SK-N-SH (cell line): ENCODE measurements around the gene PSMD8. TPM values are rescaled to one million over a fixed set of nuclear protein-coding genes. Genes with fewer than 3 reads are reported as not detected.

Experiments used
- CTCF ChIA-PET: fragments of 300-600, 350-600 bp; formaldehyde crosslinking; extraction: SDS; loops from one replicate; lab custom pipeline; 2021; lab: Yijun Ruan, JAX
- POLR2A ChIA-PET: fragments of 350-600 bp; sonication (Branson Sonifier 250); formaldehyde crosslinking; extraction: SDS; loops from one replicate; lab custom pipeline; 2020; ENCODE audit warnings: antibody characterized with exemption, inconsistent platforms; lab: Yijun Ruan, JAX
- DNase-seq: peaks from one replicate; pipeline ENCODE4 v3.0.0; 2012
- H2AFZ ChIP-seq: fragments of 200-600 bp; sonication (generic); 2 replicates; pipeline ENCODE4 v1.8.1; 2016; ENCODE audit warnings: antibody characterized with exemption, mild to moderate bottlenecking, low read depth
- H3F3A ChIP-seq: fragments of 200-600 bp; sonication (generic); replicated peaks from 2 replicates; pipeline ENCODE3; 2016; ENCODE audit warnings: antibody characterized with exemption, mild to moderate bottlenecking; ENCODE audit not compliant: insufficient read depth
- H3K27ac ChIP-seq, 2 experiments: fragments of 200-500 bp in 1 of 2; fragments of 200-600 bp in 1 of 2; sonication (Bioruptor generic) in 1 of 2; sonication (generic), shearing (Covaris generic) in 1 of 2; 2 replicates each; pipeline versions ENCODE4 v1.5.1 to v1.6.1; 2014 to 2016; ENCODE audit warnings: low read depth in 2 of 2, inconsistent platforms in 1 of 2, low read length in 1 of 2, mild to moderate bottlenecking in 1 of 2, mixed read lengths in 1 of 2
- H3K27me3 ChIP-seq: fragments of 200-600 bp; sonication (generic), shearing (Covaris generic); 2 replicates; pipeline ENCODE4 v1.6.1; 2016; ENCODE audit warnings: mixed run types; ENCODE audit not compliant: insufficient read depth
- H3K36me3 ChIP-seq, 2 experiments: fragments of 200-500 bp in 1 of 2; fragments of 200-600 bp in 1 of 2; sonication (Bioruptor generic) in 1 of 2; sonication (generic) in 1 of 2; replicated peaks in 1 of 2; 2 replicates each; pipeline versions ENCODE3 to v1.5.1; 2014 to 2016; ENCODE audit warnings: low read length in 1 of 2, mild to moderate bottlenecking in 1 of 2; ENCODE audit not compliant: insufficient read depth in 2 of 2, control insufficient read depth in 1 of 2
- H3K4me1 ChIP-seq, 2 experiments: fragments of 200-500 bp in 1 of 2; fragments of 200-600 bp in 1 of 2; sonication (Bioruptor generic) in 1 of 2; sonication (generic), shearing (Covaris generic) in 1 of 2; 2 replicates each; pipeline versions ENCODE4 v1.5.1 to v1.6.1; 2014 to 2016; ENCODE audit warnings: low read depth in 1 of 2, low read length in 1 of 2, mixed run types in 1 of 2; ENCODE audit not compliant: insufficient read depth in 2 of 2, control insufficient read depth in 1 of 2
- H3K4me2 ChIP-seq: fragments of 200-600 bp; sonication (generic), shearing (Covaris generic); 2 replicates; pipeline ENCODE4 v1.6.1; 2017; ENCODE audit warnings: mixed run types
- H3K4me3 ChIP-seq, 2 experiments: fragments of 200-500 bp in 1 of 2; fragments of 200-600 bp in 1 of 2; sonication (Bioruptor generic) in 1 of 2; sonication (generic), shearing (Covaris generic) in 1 of 2; 2 replicates each; pipeline versions ENCODE4 v1.5.1 to v1.8.1; 2014 to 2016; ENCODE audit warnings: low read depth in 2 of 2, inconsistent platforms in 1 of 2, low read length in 1 of 2, mild to moderate bottlenecking in 1 of 2, mixed read lengths in 1 of 2, moderate library complexity in 1 of 2
- H3K79me2 ChIP-seq: fragments of 200-600 bp; sonication (generic); 2 replicates; pipeline ENCODE4 v1.8.1; 2017; ENCODE audit warnings: mild to moderate bottlenecking; ENCODE audit not compliant: insufficient read depth
- H3K9ac ChIP-seq: fragments of 200-600 bp; sonication (generic); 2 replicates; pipeline ENCODE4 v1.6.1; 2017; ENCODE audit warnings: mixed run types
- H3K9me2 ChIP-seq: fragments of 200-600 bp; sonication (generic); 2 replicates; pipeline ENCODE4 v1.6.1; 2017; ENCODE audit warnings: mixed run types
- H3K9me3 ChIP-seq: fragments of 200-600 bp; sonication (generic); 2 replicates; pipeline ENCODE4 v1.6.1; 2017; ENCODE audit warnings: mixed run types, mild to moderate bottlenecking, moderate library complexity
- H4K20me1 ChIP-seq: fragments of 200-600 bp; sonication (generic); 2 replicates; pipeline ENCODE4 v1.6.1; 2017; ENCODE audit warnings: mild to moderate bottlenecking, mixed run types; ENCODE audit not compliant: insufficient read depth
- ELF1 ChIP-seq: IDR thresholded peaks from 2 replicates; pipeline ENCODE4 v1.4.0; 2012
- FOSL2 ChIP-seq: IDR thresholded peaks from 2 replicates; pipeline ENCODE4 v1.4.0; 2012; ENCODE audit warnings: low read depth, mild to moderate bottlenecking, moderate library complexity, borderline replicate concordance
- JUND ChIP-seq: IDR thresholded peaks from 2 replicates; pipeline ENCODE4 v1.4.0; 2012
- MEF2A ChIP-seq: IDR thresholded peaks from 2 replicates; pipeline ENCODE4 v1.4.0; 2012; ENCODE audit warnings: low read depth, borderline replicate concordance
- MXI1 ChIP-seq: IDR thresholded peaks from 2 replicates; pipeline ENCODE4 v1.6.1; 2012; ENCODE audit warnings: mild to moderate bottlenecking, low read depth, low read length, improper control_type of control experiment
- WGBS: methylation state at CpG from one replicate; pipeline ENCODE4 v1.1.6; 2017; ENCODE audit warnings: low lambda C conversion rate; 5-methylcytosine and 5-hydroxymethylcytosine counted together
- polyA plus RNA-seq, 3 experiments: library from polyadenylated mRNA; depleted of rRNA; stranded (reverse); fragments of >200 nt; gene quantifications; 2 replicates each; pipeline ENCODE4 v1.2.3, GENCODE V29; 2012
- TF ChIP-seq, protein P1 (sequence below): IDR thresholded peaks from 2 replicates; pipeline ENCODE4 v1.4.0; 2012; ENCODE audit warnings: low read depth, borderline replicate concordance
- TF ChIP-seq, protein P2 (sequence below): fragments of 150-350 bp; IDR thresholded peaks from 2 replicates; pipeline ENCODE4 v1.6.1; 2016; ENCODE audit warnings: mild to moderate bottlenecking, low read depth, low read length
- TF ChIP-seq, protein P3 (sequence below): fragments of 200-600 bp; sonication (generic); IDR thresholded peaks from 2 replicates; pipeline ENCODE4 v1.6.1; 2017; ENCODE audit warnings: antibody characterized with exemption, mild to moderate bottlenecking, moderate library complexity
- TF ChIP-seq, protein P4 (sequence below): IDR thresholded peaks from 2 replicates; pipeline ENCODE4 v1.4.0; 2012; ENCODE audit warnings: low read depth
- TF ChIP-seq, protein P5 (sequence below): IDR thresholded peaks from 2 replicates; pipeline ENCODE4 v1.6.1; 2012; ENCODE audit warnings: mild to moderate bottlenecking, low read depth, low read length, moderate library complexity

PSMD8 gene
- polyA plus RNA-seq, 1 of the 3 experiments (the other 2 are of a cell fraction) = 400 TPM

DNA sequence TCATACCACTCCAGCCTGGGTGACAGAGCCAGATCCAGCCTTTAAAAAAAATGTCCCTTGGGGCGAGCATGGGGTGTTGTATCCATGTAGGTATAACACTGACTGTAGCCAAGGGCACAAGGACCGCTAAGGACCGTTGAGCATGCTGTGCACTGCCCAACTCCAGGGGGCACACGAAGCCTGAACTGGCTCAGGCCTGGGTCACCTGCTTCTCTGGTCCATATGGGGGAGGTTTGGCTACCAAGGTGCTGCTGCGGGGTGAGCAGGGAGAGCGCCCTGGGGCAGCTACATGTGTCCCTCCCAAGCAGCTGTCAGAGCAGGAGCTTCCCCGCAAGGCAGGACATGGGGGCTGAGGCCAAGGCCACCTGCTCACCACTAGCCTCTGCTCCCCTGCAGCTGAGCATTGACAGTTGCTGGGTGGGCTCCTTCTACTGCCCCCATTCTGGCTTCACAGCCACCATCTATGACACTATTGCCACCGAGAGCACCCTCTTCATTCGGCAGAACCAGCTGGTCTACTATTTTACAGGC is 22.4 kb upstream of the PSMD8 start:
- CTCF ChIA-PET = interaction anchor here (0.6 to 2.4 kb wide), 3 partner anchors 16 to 1752 kb away, joined by 3 to 10 read pairs (median 3); partner anchors contain the start of genes CATSPERG and PSMD8
- TF ChIP-seq, protein P1, sequence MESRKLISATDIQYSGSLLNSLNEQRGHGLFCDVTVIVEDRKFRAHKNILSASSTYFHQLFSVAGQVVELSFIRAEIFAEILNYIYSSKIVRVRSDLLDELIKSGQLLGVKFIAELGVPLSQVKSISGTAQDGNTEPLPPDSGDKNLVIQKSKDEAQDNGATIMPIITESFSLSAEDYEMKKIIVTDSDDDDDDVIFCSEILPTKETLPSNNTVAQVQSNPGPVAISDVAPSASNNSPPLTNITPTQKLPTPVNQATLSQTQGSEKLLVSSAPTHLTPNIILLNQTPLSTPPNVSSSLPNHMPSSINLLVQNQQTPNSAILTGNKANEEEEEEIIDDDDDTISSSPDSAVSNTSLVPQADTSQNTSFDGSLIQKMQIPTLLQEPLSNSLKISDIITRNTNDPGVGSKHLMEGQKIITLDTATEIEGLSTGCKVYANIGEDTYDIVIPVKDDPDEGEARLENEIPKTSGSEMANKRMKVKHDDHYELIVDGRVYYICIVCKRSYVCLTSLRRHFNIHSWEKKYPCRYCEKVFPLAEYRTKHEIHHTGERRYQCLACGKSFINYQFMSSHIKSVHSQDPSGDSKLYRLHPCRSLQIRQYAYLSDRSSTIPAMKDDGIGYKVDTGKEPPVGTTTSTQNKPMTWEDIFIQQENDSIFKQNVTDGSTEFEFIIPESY = no peak
- TF ChIP-seq, protein P2, sequence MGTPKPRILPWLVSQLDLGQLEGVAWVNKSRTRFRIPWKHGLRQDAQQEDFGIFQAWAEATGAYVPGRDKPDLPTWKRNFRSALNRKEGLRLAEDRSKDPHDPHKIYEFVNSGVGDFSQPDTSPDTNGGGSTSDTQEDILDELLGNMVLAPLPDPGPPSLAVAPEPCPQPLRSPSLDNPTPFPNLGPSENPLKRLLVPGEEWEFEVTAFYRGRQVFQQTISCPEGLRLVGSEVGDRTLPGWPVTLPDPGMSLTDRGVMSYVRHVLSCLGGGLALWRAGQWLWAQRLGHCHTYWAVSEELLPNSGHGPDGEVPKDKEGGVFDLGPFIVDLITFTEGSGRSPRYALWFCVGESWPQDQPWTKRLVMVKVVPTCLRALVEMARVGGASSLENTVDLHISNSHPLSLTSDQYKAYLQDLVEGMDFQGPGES = no peak
- TF ChIP-seq ELF1 = no peak
- no peak for TF ChIP-seq MEF2A
- no peak for TF ChIP-seq FOSL2
- no peak for TF ChIP-seq MXI1
- TF ChIP-seq, protein P3, sequence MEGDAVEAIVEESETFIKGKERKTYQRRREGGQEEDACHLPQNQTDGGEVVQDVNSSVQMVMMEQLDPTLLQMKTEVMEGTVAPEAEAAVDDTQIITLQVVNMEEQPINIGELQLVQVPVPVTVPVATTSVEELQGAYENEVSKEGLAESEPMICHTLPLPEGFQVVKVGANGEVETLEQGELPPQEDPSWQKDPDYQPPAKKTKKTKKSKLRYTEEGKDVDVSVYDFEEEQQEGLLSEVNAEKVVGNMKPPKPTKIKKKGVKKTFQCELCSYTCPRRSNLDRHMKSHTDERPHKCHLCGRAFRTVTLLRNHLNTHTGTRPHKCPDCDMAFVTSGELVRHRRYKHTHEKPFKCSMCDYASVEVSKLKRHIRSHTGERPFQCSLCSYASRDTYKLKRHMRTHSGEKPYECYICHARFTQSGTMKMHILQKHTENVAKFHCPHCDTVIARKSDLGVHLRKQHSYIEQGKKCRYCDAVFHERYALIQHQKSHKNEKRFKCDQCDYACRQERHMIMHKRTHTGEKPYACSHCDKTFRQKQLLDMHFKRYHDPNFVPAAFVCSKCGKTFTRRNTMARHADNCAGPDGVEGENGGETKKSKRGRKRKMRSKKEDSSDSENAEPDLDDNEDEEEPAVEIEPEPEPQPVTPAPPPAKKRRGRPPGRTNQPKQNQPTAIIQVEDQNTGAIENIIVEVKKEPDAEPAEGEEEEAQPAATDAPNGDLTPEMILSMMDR = no peak
- TF ChIP-seq, protein P4, sequence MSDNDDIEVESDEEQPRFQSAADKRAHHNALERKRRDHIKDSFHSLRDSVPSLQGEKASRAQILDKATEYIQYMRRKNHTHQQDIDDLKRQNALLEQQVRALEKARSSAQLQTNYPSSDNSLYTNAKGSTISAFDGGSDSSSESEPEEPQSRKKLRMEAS = no peak
- TF ChIP-seq, protein P5, sequence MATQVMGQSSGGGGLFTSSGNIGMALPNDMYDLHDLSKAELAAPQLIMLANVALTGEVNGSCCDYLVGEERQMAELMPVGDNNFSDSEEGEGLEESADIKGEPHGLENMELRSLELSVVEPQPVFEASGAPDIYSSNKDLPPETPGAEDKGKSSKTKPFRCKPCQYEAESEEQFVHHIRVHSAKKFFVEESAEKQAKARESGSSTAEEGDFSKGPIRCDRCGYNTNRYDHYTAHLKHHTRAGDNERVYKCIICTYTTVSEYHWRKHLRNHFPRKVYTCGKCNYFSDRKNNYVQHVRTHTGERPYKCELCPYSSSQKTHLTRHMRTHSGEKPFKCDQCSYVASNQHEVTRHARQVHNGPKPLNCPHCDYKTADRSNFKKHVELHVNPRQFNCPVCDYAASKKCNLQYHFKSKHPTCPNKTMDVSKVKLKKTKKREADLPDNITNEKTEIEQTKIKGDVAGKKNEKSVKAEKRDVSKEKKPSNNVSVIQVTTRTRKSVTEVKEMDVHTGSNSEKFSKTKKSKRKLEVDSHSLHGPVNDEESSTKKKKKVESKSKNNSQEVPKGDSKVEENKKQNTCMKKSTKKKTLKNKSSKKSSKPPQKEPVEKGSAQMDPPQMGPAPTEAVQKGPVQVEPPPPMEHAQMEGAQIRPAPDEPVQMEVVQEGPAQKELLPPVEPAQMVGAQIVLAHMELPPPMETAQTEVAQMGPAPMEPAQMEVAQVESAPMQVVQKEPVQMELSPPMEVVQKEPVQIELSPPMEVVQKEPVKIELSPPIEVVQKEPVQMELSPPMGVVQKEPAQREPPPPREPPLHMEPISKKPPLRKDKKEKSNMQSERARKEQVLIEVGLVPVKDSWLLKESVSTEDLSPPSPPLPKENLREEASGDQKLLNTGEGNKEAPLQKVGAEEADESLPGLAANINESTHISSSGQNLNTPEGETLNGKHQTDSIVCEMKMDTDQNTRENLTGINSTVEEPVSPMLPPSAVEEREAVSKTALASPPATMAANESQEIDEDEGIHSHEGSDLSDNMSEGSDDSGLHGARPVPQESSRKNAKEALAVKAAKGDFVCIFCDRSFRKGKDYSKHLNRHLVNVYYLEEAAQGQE = no peak
- TF ChIP-seq JUND = no peak
- TF ChIP-seq, all 33 proteins: peak for 0
- H4K20me1 ChIP-seq = no peaks in the 10 kb centered on the region
- no peak overlapping the region for H3K4me3 ChIP-seq
- 19% methylated on average over 6 of the region's 9 CpGs for WGBS
- H2AFZ ChIP-seq = no peak overlapping the region
- no peak overlapping the region for H3K4me2 ChIP-seq
- H3K9ac ChIP-seq = no peak overlapping the region
- no peak for DNase-seq
- no peaks in the 10 kb centered on the region for H3F3A ChIP-seq
- POLR2A ChIA-PET = no interaction called here
- H3K9me2 ChIP-seq = no peaks in the 10 kb centered on the region
- no peaks in the 10 kb centered on the region for H3K9me3 ChIP-seq
- H3K27ac ChIP-seq = no peak overlapping the region
- no peaks in the 10 kb centered on the region for H3K79me2 ChIP-seq
- no peaks in the 10 kb centered on the region; a peak in 1 of 4 replicates for H3K4me1 ChIP-seq
- H3K36me3 ChIP-seq = no peaks in the 10 kb centered on the region
- 0 out of 2 replicates have a peak, but pooled peaks cover 5% of the 10 kb centered on the region for H3K27me3 ChIP-seq
